Measurements from ENCODE around the gene HACE1. TPM values are rescaled to one million over a fixed set of nuclear protein-coding genes. Genes with fewer than 3 reads are reported as not detected.
"Not testable (repeated sequence)": the region's sequence is repeated elsewhere in the genome, so short reads cannot be mapped to it uniquely, and the experiment has no call there.

HACE1 gene
- total RNA-seq, 1 experiment from 2014 or later, result 5.5 TPM

- no peak overlapping the region for H3K4me3 Mint-ChIP-seq (ENCODE audit: unreplicated experiment)
- H3K36me3 Mint-ChIP-seq (ENCODE audit: insufficient read depth, unreplicated experiment), result peaks cover 35% of the 10 kb centered on the region
- H3K4me1 Mint-ChIP-seq (ENCODE audit: insufficient read depth, unreplicated experiment), result no peaks in the 10 kb centered on the region
Measured at GRCh38 chr6:104835782-104836181, 23.9 kb downstream of the HACE1 start.

DNA sequence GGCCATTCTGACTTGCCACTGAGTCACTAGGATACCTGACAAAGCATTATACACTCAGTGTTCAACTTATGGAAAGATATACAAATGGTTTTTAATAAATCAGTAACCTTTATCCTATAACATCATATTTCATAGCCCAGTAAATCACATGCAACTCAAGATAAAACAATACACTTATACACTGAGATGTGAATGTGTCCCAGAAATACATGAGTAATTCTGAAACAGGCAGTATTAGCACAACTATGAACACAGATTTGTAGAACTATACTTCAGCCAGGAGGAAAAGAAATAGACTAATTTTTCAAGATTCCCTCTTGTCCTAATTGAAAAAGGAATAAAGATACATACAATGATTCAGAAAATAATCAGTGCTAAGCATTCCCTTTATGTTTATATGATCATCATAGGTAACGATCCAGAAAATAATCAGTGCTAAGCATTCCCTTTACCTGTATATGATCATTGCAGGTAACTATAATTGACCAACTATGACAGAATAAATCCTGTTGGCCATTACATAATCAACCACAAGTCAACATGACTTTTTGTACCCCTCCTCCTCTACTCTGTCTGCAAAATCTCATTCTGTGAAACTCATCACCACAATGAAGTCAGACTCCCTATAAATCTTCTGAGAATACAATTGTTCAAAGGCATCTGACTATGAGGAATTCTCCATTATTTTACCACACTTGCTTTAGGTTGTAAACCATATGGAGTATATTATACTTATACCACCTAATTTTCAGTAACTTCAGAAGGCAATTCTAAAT is 30.3 kb downstream of the HACE1 start:
- POLR2A ChIA-PET, result interaction anchor here (1.6 kb wide), 1 partner anchor 30 kb away, joined by 4 read pairs; the partner anchor contains the start of gene HACE1
- Mint-ChIP-seq H3K27ac (ENCODE audit: low read depth, unreplicated experiment) (no peak overlapping the region), H3K4me3 (ENCODE audit: unreplicated experiment) (no peak overlapping the region), H3K36me3 (ENCODE audit: insufficient read depth, unreplicated experiment) (peaks cover 13% of the 10 kb centered on the region), H3K9me3 (ENCODE audit: unreplicated experiment) (no peaks in the 10 kb centered on the region), H3K27me3 (ENCODE audit: insufficient read depth, unreplicated experiment) (no peaks in the 10 kb centered on the region), H3K4me1 (ENCODE audit: insufficient read depth, unreplicated experiment) (no peaks in the 10 kb centered on the region)
- TF ChIP-seq, protein P1, sequence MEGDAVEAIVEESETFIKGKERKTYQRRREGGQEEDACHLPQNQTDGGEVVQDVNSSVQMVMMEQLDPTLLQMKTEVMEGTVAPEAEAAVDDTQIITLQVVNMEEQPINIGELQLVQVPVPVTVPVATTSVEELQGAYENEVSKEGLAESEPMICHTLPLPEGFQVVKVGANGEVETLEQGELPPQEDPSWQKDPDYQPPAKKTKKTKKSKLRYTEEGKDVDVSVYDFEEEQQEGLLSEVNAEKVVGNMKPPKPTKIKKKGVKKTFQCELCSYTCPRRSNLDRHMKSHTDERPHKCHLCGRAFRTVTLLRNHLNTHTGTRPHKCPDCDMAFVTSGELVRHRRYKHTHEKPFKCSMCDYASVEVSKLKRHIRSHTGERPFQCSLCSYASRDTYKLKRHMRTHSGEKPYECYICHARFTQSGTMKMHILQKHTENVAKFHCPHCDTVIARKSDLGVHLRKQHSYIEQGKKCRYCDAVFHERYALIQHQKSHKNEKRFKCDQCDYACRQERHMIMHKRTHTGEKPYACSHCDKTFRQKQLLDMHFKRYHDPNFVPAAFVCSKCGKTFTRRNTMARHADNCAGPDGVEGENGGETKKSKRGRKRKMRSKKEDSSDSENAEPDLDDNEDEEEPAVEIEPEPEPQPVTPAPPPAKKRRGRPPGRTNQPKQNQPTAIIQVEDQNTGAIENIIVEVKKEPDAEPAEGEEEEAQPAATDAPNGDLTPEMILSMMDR (IDR thresholded peaks at IDR 0.05; ENCODE audit: unreplicated experiment), result no peak
- CTCF ChIA-PET, result interaction anchor here (0.6 to 0.7 kb wide), 2 partner anchors 234 to 258 kb away, joined by 3 read pairs; no protein-coding TSS in a partner anchor
- BruUV-seq (replicated peaks), result no TSS peak
- intact Hi-C loops (cut with micrococcal nuclease), result no loop called here
- no peak for DNase-seq (ENCODE audit: unreplicated experiment)

More at GRCh38 chr6:104835782-104836181, 23.9 kb downstream of the HACE1 start:
- no peak for DNase-seq (ENCODE audit: unreplicated experiment)
- intact Hi-C loops (cut with micrococcal nuclease), result no loop called here
- Mint-ChIP-seq H3K9me3 (ENCODE audit: unreplicated experiment) (no peaks in the 10 kb centered on the region), H3K27me3 (ENCODE audit: insufficient read depth, unreplicated experiment) (no peaks in the 10 kb centered on the region), H3K27ac (ENCODE audit: low read depth, unreplicated experiment) (no peak overlapping the region)
- no TSS peak for BruUV-seq (replicated peaks)
- TF ChIP-seq, protein P1 (IDR thresholded peaks at IDR 0.05; ENCODE audit: unreplicated experiment), result no peak
- CTCF ChIA-PET, result no interaction called here
- POLR2A ChIA-PET, result no interaction called here

DNA sequence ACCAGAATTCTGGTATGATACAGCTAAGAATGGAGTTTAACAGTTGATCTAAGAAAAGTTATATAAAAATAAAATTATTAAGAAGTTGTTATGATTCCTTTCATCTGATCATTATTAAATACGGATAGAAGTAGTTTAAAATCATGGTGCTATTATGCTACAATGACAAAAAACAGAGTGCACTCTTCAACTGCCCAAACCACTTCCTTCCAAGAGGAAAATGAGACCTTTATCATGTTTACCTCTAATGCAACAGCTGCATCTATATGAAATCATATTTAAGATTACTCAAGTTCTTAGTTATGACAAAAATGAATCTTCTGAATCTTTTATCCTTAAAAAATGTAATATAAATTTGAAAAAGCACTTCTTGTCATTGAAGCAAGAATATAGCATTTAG is 31.2 kb downstream of the HACE1 start:
- intact Hi-C loops (cut with micrococcal nuclease), result no loop called here
- TF ChIP-seq, protein P1 (IDR thresholded peaks at IDR 0.05; ENCODE audit: unreplicated experiment), result no peak
- CTCF ChIA-PET, result interaction anchor here (0.6 kb wide), 1 partner anchor 235 kb away, joined by 3 read pairs; no protein-coding TSS in a partner anchor
- DNase-seq (ENCODE audit: unreplicated experiment), result no peak
- no TSS peak for BruUV-seq (replicated peaks)
- H3K27ac Mint-ChIP-seq (ENCODE audit: low read depth, unreplicated experiment), result no peak overlapping the region
- H3K27me3 Mint-ChIP-seq (ENCODE audit: insufficient read depth, unreplicated experiment), result no peaks in the 10 kb centered on the region
- peaks cover 11% of the 10 kb centered on the region for H3K36me3 Mint-ChIP-seq (ENCODE audit: insufficient read depth, unreplicated experiment)
- H3K9me3 Mint-ChIP-seq (ENCODE audit: unreplicated experiment), result no peaks in the 10 kb centered on the region
- no peak overlapping the region for H3K4me3 Mint-ChIP-seq (ENCODE audit: unreplicated experiment)
- H3K4me1 Mint-ChIP-seq (ENCODE audit: insufficient read depth, unreplicated experiment), result no peaks in the 10 kb centered on the region
- POLR2A ChIA-PET, result interaction anchor here (1.6 kb wide), 1 partner anchor 31 kb away, joined by 4 read pairs; the partner anchor contains the start of gene HACE1

- H3K27me3 Mint-ChIP-seq (ENCODE audit: insufficient read depth, unreplicated experiment); H3K4me1 Mint-ChIP-seq (ENCODE audit: insufficient read depth, unreplicated experiment); DNase-seq (ENCODE audit: unreplicated experiment); POLR2A ChIA-PET; H3K9me3 Mint-ChIP-seq (ENCODE audit: unreplicated experiment); intact Hi-C loops (cut with micrococcal nuclease); H3K36me3 Mint-ChIP-seq (ENCODE audit: insufficient read depth, unreplicated experiment); CTCF ChIA-PET; H3K27ac Mint-ChIP-seq (ENCODE audit: low read depth, unreplicated experiment); BruUV-seq (replicated peaks); H3K4me3 Mint-ChIP-seq (ENCODE audit: unreplicated experiment): not testable (repeated sequence)
Measured at GRCh38 chr6:104820820-104821219, 38.9 kb downstream of the HACE1 start.
